Transverse colon (tissue), 4 donors: ENCODE results near the gene UBXN1. TPM values are rescaled to one million over a fixed set of nuclear protein-coding genes. Genes with fewer than 3 reads are reported as not detected.
"Not testable (repeated sequence)": the region's sequence is repeated elsewhere in the genome, so short reads cannot be mapped to it uniquely, and the experiment has no call there.

ENCODE experiments used
- DNase-seq: peaks from one replicate; pipeline ENCODE4 v3.0.0-alpha.2; 2019
- H3K27ac ChIP-seq, 4 donors: fragments of 200-600 bp; sonication (generic); 2 replicates each; pipeline ENCODE4 v1.5.1; 2016 to 2018; ENCODE audit warnings: inconsistent platforms in 4 of 4
- H3K27me3 ChIP-seq: fragments of 200-600 bp; sonication (generic); 2 replicates; pipeline ENCODE4 v1.5.1; 2017; ENCODE audit warnings: inconsistent platforms
- H3K36me3 ChIP-seq, 4 donors: fragments of 200-600 bp; sonication (generic); 2 replicates each; pipeline ENCODE4 v1.5.1; 2017 to 2019; ENCODE audit warnings: inconsistent platforms in 4 of 4
- H3K4me1 ChIP-seq, 4 donors: fragments of 200-600 bp; sonication (generic); 2 replicates each; pipeline ENCODE4 v1.5.1; 2017 to 2020; ENCODE audit warnings: inconsistent platforms in 4 of 4
- H3K4me3 ChIP-seq, 4 donors: fragments of 200-600 bp; sonication (generic); 1 replicate in 1 of 4; 2 replicates in 3 of 4; pipeline versions ENCODE4 v1.5.1 to v1.6.1; 2017 to 2019; ENCODE audit warnings: inconsistent platforms in 4 of 4
- H3K9me3 ChIP-seq, 2 donors: fragments of 200-600 bp; sonication (generic); 2 replicates each; pipeline ENCODE4 v1.5.1; 2017 to 2019; ENCODE audit warnings: inconsistent platforms in 2 of 2
- EP300 ChIP-seq: sonication (generic); formaldehyde crosslinking; IDR thresholded peaks from one replicate; pipeline ENCODE4 v1.6.1; 2017; ENCODE audit warnings: antibody characterized with exemption, low read depth
- POLR2A ChIP-seq: fragments of 450-650 bp; IDR thresholded peaks from one replicate; pipeline ENCODE4 v1.6.1; 2016; ENCODE audit warnings: antibody characterized with exemption, mild to moderate bottlenecking, moderate library complexity
- POLR2AphosphoS5 ChIP-seq, 3 donors: sonication (generic); formaldehyde crosslinking; IDR thresholded peaks; one replicate each; pipeline ENCODE4 v1.6.1; 2016; ENCODE audit warnings: antibody characterized with exemption in 3 of 3
- WGBS, 2 donors: methylation state at CpG; one replicate each; pipeline ENCODE4 v1.1.5; 2018; ENCODE audit warnings: low coverage in 1 of 2; 5-methylcytosine and 5-hydroxymethylcytosine counted together
- in situ Hi-C, 4 donors: fragments of 200-750 bp; cut with MboI; loops; one replicate each; pipeline versions ENCODE4 v1.15.0 to v1.15.1; 2017; ENCODE audit warnings: low sequenced_read_pairs in 3 of 4, low pct_ligation_motif_present in 1 of 4, low pct_unique_long_range_greater_than_20kb in 1 of 4
- intact Hi-C: fragments of 100-400 bp; cut with DNase I; formaldehyde crosslinking; loops from one replicate; pipeline ENCODE4 v1.15.1; 2023; ENCODE audit warnings: low total_unique reads
- total RNA-seq, 4 donors: library from RNA; depleted of rRNA; stranded (reverse); fragments of >200 nt; gene quantifications; one replicate each; pipeline ENCODE4 v1.1.0, GENCODE V29; 2016
- TF ChIP-seq, protein P1 (sequence below), 5 experiments: fragments of 200-600 bp in 3 of 5; fragments of 450-650 bp in 2 of 5; sonication (generic) in 3 of 5; IDR thresholded peaks; 1 replicate in 2 of 5; 2 replicates in 3 of 5; pipeline ENCODE4 v1.5.1; 2016 to 2017; ENCODE audit warnings: antibody characterized with exemption in 5 of 5, inconsistent platforms in 3 of 5, mild to moderate bottlenecking in 2 of 5, moderate library complexity in 1 of 5

UBXN1 gene
- total RNA-seq, 4 donors from 2014 or later, result 129 to 219 (median 142) TPM

DNA sequence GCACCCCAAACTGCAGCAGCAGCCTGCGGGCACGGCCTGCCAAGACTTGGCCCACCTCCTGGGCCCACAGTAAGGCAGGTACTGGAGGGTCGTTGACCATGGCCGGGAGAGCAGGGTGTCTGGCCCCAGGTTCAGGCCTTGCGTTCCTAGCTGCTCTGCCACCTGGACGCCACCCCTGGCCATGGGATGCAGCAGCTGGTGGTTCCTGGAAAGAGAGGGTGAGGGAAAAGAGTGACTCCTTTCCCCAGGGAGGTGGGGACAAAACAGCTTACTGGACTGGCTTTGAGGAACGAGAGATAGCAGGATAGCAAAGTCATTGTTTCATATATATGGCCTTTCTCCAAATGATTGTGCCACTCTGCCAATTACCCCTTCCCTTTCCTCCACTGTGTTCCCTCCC lies 26.5 kb upstream of the UBXN1 start:
- H3K27me3 ChIP-seq, result no peaks in the 10 kb centered on the region
- 48% methylated on average over 7 of the region's 7 CpGs; no CpG with 5 or more reads in 1 of the 2 donors for WGBS, 2 donors
- TF ChIP-seq EP300 (no peak), POLR2A (no peak), POLR2AphosphoS5 (IDR thresholded peaks at IDR 0.05) (no peak)
- TF ChIP-seq, protein P1, sequence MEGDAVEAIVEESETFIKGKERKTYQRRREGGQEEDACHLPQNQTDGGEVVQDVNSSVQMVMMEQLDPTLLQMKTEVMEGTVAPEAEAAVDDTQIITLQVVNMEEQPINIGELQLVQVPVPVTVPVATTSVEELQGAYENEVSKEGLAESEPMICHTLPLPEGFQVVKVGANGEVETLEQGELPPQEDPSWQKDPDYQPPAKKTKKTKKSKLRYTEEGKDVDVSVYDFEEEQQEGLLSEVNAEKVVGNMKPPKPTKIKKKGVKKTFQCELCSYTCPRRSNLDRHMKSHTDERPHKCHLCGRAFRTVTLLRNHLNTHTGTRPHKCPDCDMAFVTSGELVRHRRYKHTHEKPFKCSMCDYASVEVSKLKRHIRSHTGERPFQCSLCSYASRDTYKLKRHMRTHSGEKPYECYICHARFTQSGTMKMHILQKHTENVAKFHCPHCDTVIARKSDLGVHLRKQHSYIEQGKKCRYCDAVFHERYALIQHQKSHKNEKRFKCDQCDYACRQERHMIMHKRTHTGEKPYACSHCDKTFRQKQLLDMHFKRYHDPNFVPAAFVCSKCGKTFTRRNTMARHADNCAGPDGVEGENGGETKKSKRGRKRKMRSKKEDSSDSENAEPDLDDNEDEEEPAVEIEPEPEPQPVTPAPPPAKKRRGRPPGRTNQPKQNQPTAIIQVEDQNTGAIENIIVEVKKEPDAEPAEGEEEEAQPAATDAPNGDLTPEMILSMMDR (IDR thresholded peaks at IDR 0.05), result peak in 2 of 5 experiments; percentile 24 to 33
- H3K4me1 ChIP-seq, result peaks cover 29 to 40% (median 34%) of the 10 kb centered on the region in 4 donors
- peak overlapping the region; percentile 37 to 70 (median 64) for H3K4me3 ChIP-seq
- no peaks in the 10 kb centered on the region for H3K9me3 ChIP-seq
- in situ Hi-C loops (no loop called here), intact Hi-C loops (no loop called here)
- H3K36me3 ChIP-seq, result no peaks in the 10 kb centered on the region
- no peak for DNase-seq
- H3K27ac ChIP-seq, result peak overlapping the region; percentile 85 to 92 (median 90)

- in situ Hi-C loops, H3K27me3 ChIP-seq, H3K36me3 ChIP-seq, DNase-seq, H3K27ac ChIP-seq, H3K4me3 ChIP-seq, intact Hi-C loops, H3K9me3 ChIP-seq: not testable (repeated sequence)
- H3K4me1 ChIP-seq, result peaks cover 22 to 31% (median 27%) of the 10 kb centered on the region in 4 donors
- WGBS, 2 donors, result 80 to 92% methylated on average over 2 to 4 of the region's 4 CpGs
Observed at GRCh38 chr11:62703921-62704320, 25.0 kb upstream of the UBXN1 start.

DNA sequence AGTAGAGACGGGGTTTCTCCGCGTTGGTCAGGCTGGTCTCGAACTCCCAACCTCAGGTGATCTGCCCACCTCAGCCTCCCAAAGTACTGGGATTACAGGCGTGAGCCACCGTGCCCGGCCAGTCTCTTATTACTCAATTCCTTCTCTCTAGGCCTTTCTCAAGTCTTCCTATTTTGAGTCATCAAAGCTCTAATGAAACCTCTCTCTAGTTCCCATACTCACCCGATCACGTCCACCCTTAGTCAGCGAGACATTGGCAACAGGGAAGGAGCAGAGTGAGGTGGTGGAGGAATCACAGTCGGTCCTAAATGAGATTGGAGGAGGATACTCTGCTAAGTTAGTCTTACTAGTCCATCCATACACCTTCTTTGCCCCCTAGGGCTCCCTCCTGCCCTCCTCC lies 23.4 kb upstream of the UBXN1 start:
- H3K36me3 ChIP-seq, result no peaks in the 10 kb centered on the region
- intact Hi-C loops, result no loop called here
- DNase-seq, result no peak
- no peak overlapping the region for H3K4me3 ChIP-seq
- TF ChIP-seq POLR2AphosphoS5 (IDR thresholded peaks at IDR 0.05) (no peak), POLR2A (no peak)
- 80 to 85% methylated on average over 1 to 11 of the region's 11 CpGs for WGBS, 2 donors
- H3K27me3 ChIP-seq, result no peaks in the 10 kb centered on the region
- H3K27ac ChIP-seq, result no peak overlapping the region
- H3K4me1 ChIP-seq, result peaks cover 16 to 22% (median 19%) of the 10 kb centered on the region in 4 donors
- in situ Hi-C loops, result no loop called here
- H3K9me3 ChIP-seq, result no peaks in the 10 kb centered on the region

- H3K4me3 ChIP-seq, result no peak overlapping the region
- TF ChIP-seq, protein P1 (IDR thresholded peaks at IDR 0.05), result peak; percentile 64 to 85 (median 83)
- TF ChIP-seq EP300 (no peak), POLR2AphosphoS5 (IDR thresholded peaks at IDR 0.05) (no peak), POLR2A (no peak)
- no peak overlapping the region for H3K27ac ChIP-seq
- H3K27me3 ChIP-seq, result no peaks in the 10 kb centered on the region
- H3K36me3 ChIP-seq, result peaks cover 0 to 23% (median 9%) of the 10 kb centered on the region in 4 donors
- in situ Hi-C loops (loop anchor here in 3 of 4 donors (10.0 to 25.0 kb wide), 4 partner anchors 100 to 307 kb away; partner anchors contain the start of genes SCGB1A1 (in 1 of the 3) and TUT1 (in 1 of the 3)), intact Hi-C loops (no loop called here)
- WGBS, 2 donors, result 48 to 50% methylated on average over 2 to 14 of the region's 14 CpGs
- H3K9me3 ChIP-seq, result no peaks in the 10 kb centered on the region
- H3K4me1 ChIP-seq, result peaks cover 0 to 7% (median 0%) of the 10 kb centered on the region in 4 donors
- peak; percentile 85 for DNase-seq
Observed at GRCh38 chr11:62694455-62695167, 15.7 kb upstream of the UBXN1 start.

GRCh38 chr11:62693624-62694023 lies 14.8 kb upstream of the UBXN1 start:
- H3K4me1 ChIP-seq, H3K4me3 ChIP-seq, H3K27me3 ChIP-seq, DNase-seq, H3K27ac ChIP-seq, intact Hi-C loops, H3K9me3 ChIP-seq: not testable (repeated sequence)
- peaks cover 0 to 23% (median 9%) of the 10 kb centered on the region in 4 donors for H3K36me3 ChIP-seq
- in situ Hi-C loops, result loop anchor here in 3 of 4 donors (10.0 to 25.0 kb wide), 4 partner anchors 99 to 306 kb away; partner anchors contain the start of genes SCGB1A1 (in 1 of the 3) and TUT1 (in 1 of the 3)
- 73 to 86% methylated on average over 4 of the region's 4 CpGs for WGBS, 2 donors
